SK-N-DZ (cell line): ENCODE data around the gene CHN2.

ENCODE experiments used
- DNase-seq: peaks from one replicate; pipeline ENCODE4 v3.0.0-alpha.2; 2015; ENCODE audit warnings: low spot score

CHN2 gene

DNA sequence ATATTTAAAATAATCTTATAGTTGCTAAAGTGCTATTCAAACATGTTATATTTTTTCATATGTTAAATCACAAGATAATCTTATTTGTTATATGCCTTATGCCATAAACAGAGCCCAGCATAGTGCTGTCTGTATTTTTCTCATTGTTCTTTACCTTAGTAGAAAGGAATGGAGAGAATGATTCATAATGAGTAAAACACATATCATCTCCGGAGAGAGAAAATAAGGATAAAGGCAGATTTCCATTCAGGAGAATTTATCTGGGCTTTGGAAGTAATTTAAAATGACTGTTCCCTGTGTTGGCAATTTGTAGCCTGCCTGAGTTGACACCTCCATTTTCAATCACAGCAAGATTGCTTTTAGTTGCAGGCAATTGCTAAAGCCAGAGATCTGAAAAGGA lies 30.2 kb downstream of the CHN2 start:
- no peak for DNase-seq

DNA sequence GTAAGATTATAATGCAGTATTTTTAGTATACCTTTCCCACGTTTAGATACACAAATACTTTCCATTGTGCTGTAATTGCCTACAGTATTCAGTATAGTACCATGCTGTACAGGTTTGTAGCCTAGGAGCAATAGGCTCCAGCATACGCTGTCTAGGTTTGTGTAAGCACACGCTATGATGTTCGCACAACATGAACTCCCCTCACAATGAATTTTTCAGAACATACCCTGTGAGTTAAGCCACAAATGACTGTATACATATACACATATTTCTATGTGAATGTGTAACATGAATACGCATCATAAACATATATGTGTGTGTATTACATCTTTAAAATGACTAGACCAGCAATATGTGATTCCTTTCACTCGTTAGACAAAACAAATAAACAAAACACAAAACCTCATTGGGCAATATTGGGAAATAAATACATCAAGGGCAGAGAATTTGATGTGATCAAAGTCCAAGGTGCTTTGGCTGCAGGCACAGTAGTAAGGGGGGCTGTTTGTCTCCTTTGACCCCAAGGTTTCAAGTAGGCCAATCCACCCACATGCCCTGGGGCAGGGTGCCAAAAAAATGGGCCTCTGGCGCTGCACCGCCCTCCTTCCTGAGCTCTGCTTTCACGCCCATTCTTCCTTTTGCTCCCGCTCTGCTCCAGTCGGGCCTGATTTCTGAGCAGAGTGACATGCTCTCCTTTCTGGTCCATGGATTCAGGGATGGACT lies 33.9 kb downstream of the CHN2 start:
- no peak for DNase-seq

DNA sequence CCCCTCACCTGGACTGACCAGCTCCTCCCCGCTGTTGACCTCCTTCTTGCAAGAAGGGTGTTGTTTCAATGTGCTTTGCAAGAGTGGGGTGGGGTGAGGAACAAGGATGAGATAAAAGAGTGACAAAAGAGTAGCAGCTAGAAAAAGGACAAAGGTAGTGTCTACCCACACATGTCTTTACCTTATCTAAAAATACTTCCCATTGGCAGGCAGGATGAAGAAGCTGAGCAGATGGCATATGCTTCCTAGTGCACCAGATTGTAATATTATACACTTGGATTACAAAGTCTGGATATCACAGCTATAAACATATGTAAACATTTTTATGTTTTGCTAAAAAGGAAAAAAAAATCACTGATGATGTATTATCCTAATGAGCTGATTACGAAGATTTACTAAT lies 34.5 kb downstream of the CHN2 start:
- DNase-seq: no peak

DNA sequence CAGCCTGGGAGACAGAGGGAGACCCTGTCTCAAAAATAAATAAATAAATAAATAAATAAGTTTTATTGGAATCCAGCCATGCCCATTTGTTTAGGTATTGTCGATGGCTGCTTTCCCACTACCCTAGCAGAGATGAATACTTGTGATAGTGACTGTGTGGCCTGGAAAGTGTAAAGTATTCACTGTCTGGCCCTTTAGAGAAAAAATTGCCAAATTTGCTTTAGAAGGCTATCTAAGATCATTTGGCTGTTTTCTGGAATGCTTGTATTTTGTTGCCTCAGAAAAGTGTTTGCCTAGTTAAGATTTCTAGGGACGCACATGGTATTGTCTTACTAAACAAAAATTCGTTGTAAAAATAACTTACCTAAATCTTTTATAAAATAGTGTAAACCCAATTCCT lies 35.4 kb downstream of the CHN2 start:
- DNase-seq: no peak

DNA sequence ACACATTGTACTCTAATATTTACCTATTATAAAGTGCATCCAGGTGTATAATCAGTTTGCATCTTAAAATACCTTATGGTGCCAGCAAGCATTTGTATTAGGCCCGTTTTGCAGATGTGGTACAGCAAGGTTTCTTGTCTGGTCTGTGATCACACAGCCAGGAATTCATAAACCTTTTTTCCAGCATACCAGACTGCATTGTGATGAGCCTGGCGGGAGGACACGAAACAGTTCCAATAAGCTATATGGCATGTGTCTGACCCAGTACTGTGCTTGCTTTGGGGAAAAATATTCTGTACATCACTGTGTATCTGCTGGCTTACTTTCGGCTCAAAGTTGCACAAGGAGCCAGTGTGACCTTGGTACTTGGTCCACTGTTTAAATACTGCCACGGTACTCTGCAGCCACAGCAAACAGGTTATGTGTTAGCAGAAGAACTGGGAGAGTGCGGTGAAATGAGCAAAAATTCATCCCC lies 36.3 kb downstream of the CHN2 start:
- no peak for DNase-seq

DNA sequence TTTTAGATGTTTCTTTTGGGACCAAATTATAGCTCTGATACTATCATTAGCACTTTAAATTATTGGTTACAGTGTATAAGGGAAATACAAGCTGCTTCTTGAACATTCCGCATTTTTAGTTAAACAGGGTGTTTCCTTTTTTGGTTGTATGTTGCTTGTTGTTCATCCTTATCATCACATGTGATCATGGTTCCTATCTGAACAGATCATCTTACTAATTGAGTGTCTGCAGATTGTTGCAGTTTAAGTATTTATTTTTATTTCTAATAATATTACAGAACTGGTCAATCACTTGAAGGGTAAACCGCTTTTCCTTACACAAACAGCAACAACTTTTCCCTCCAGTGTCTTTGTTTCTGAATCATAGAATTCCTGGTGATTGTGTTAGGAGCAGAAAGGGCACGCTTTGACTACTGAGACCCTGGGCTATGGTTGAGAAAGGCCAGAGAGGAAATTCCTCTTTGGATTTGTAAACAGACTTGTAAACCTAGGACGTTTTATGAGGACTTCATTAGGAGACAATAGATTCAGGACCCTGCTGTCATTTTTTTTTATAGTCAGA lies 37.2 kb downstream of the CHN2 start:
- no peak for DNase-seq

DNA sequence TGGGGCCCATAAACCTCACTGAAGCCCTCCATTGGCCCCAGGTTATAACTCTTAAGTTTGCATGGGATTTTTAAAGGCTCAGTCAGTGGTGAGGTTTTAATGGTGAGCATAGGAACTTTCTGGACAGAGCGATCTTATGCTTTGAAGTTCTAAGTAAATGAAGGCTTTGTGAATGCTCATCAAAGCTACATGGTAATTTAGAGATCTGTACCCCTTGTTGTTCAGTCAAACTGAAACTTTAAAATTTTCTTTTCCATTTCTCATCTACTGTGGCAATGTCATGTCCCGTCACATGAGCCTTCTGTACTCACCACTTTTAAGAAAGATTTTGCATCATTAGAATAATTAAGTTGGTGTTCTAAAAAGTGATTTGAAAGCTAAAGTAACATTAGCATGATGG lies 39.9 kb downstream of the CHN2 start:
- DNase-seq: no peak

DNA sequence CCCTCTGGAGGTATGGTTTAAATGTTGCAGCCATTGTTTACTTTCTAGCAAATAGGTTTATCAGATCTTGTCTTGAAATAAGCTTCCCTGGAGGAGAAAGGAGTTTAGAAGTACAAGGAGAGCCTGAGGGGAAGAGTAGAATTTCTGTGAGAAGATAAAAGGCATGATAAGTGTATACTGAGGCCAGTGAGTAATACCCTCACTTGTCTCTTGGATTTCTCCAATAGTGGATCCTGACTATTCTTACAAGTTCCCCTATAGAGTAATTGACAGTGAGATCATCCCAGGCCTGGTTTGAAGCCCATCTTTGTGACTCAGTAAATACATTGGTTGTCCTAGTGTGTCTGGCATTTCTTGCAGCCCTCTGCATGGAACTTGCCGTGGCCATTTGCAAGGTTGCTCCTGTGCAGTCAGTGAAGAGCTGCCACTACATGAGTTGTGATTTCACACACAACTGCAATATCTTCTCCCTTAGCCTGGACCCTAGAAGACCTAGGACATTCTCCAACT lies 41.6 kb downstream of the CHN2 start:
- DNase-seq: no peak

DNA sequence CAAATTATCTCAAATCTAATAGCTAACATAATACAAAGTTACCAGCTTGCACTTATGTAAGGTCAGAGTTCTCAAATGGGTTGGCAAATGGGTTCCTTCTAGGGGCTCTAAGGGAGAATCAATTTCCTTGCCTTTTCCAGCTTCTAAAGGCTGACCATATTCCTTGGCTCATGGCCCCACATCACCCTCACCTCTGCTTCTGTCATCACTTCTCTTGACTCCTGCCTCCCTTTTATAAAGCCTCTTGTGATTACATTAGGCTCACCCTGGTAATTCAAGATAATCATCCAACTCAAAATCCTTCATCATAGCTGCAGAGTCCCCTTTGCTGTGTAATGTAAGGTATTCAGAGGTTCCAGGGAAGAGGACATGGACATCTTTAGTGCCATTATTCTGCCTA lies 42.1 kb downstream of the CHN2 start:
- no peak for DNase-seq

DNA sequence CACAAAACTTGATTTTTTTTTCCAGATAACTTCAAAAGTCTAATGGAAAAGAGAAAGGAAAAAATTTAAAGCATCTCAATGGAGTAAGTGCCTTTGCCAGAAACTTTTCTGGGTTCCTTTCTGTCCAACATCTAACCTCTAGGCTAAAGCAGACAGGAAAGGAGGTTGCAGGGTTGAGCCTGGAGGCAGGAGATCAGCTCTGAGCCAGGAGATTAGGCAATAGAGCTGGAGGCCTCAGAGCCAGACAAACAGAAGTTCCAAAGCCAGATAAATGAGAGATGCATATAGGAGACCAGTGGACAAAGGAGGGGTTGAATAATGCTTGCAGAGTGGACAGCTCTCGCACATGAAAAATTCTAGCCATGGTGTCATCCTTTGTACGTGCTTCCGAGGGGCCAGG lies 42.9 kb downstream of the CHN2 start:
- no peak for DNase-seq

DNA sequence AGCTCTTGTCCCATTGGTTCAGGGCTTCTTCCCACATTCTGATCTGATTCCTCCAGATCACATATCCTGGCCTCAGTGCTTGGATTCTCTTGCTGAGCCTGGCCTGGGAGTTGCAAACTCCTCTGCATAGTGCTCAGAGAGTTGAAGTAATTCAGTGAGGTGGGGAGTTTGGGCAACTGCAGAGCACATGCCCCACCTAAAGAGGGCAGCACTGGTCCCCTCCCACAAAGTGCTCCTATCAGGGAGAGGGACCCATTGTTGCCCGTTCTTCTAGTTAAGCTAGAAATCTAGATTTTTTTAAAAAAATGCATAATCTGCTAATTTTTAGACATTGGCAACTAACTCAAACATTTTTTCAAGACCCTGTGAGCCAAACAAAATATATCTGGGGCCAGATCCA lies 45.1 kb downstream of the CHN2 start:
- no peak for DNase-seq

DNA sequence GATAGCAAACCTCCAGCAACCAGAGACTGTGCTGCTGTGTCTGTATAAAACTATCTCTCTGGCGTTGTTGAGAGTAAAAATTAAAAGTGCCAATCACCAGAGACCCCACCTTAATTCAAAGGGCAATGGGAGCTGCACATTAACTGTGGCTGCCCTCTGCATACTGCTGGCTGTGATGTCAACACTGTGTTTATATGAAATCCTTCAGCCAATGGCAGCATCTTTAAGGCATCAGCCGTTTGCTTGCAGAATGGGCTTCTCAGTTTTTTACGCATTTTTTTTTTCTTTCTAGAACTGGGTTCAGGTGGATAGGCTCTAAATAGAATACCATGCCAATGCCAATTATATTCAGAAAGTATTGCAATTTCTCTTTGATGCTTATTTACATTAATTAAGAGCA lies 47.7 kb downstream of the CHN2 start:
- no peak for DNase-seq

DNA sequence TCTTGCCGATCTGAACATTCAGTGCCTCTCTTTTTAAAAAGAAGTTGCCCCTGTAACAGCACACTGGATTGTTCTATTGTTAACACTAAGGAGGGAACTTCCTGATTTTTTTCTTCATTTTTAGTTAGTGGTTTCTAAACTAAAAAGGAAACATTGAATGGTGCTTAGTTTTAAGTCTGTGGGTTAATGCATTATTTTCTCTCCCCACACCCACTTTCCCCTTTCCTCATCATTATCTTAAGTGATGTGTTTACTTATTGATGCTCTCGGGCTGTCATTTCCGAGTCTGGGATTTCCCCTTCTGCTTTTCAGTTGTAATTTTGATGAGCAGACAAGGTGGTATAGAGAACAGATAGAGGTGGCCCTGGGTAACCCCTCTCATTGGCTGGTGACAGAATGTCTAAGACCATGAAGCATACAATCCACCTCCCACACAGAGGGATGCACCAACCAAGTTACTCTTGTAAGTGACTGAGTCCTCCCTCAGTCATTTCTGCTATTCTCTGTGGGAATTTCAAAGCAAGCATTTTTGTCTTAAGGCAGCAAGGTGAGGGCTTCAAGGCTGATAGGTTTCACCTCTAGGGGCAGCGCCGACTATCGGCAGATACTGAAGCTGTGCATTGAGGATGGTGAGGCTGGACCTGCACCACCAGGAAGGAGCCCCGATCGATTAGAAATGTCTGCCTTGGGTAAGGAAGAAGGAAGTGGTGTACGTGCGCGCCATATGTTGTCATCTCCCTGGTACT lies 49.5 kb downstream of the CHN2 start:
- no peak for DNase-seq

DNA sequence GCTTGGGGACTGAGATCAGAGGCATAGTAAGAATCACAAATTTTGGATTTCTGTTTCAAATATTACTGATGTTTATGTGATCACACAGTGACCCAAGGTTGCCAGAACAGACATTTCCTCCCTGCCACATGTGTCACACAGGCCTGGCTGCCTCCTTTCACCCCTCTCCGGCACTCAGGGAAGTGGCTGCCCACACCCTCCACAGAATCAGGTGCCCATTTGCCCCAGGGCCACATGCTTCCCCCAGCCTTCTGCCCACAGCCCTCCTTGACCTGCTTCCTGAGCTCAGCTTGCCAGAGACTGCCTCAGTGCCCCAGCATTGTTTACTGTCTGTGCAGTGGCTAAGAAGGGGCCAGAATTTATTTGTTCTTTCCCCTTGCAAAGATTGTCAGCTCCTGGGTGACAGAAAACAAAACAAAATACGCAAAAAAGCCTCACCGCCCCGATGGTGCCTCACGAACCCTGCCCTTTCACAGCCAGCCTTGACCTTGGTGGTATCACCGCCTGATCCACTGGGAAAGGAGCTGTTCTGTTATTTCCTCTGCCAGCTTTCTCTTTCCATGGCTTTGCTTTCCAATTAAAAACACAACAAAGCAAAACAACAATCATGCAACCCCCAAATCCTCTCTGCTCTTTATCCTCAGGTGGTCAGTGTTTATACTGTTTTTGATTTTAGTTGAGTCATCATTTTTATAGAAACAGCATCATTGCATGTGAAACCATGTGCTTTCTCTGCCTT lies 52.8 kb downstream of the CHN2 start:
- no peak for DNase-seq

DNA sequence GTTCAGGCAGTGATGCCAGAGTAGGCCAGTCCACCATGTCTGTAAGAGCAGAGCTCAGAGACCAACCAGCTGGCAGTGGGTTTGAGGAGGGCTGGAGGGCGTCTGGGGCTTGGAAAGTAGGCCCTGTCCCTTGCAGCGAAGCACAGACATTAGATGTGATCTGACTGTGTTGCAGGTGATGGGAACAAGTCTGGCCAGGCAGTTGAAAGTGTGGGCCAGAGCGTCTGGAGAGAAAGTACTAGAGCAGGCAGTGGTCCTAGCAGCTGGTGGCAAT lies 53.3 kb downstream of the CHN2 start:
- DNase-seq: no peak

DNA sequence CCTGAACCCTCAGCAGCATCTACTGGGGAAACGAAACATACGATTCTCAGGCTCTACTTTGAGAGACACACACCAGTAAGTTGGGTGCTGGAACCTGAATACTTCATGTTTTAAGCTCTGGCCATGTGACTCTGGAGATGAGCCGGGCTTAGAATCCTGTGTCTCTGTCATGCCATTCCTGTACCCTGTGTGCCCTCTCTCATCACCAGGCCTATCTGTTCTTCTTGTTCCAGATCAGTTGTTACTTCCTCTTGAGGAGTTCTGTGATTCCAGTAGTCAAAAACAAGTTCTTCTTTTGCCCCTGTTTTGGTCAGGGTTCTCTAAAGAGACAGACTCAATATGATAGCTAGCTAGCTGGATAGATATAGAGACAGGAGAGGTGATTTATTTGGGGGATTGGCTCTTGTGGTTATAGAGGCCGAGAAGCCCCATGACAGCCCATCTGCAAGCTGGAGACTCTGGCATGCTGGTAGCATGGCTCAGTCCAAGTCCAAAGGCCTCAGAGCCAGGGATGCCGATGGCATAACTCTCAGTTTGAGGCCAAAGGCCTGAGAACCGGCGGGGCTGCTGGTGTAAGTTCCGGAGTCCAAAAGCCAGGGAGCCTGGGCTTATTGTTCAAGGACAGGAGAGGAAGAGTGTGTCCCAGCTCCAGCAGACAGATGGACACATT lies 54.3 kb downstream of the CHN2 start:
- no peak for DNase-seq

DNA sequence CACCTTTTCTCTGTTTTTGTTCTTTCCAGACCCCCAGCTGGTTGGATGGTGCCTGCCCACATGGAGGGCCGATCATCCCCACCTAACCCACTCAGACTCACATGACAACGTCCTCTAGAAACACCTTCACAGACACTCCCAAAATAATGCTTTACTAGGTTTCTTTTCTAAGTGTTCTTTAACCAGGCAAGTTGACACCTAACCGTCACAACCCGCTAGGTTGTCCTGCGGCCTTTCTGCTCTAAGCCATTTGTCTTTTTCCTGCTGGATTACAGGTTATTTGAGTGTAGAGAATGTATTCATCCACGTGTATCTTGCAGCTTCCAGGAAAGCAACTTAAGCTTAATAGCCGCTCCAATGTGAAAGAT lies 54.8 kb downstream of the CHN2 start:
- DNase-seq: no peak

DNA sequence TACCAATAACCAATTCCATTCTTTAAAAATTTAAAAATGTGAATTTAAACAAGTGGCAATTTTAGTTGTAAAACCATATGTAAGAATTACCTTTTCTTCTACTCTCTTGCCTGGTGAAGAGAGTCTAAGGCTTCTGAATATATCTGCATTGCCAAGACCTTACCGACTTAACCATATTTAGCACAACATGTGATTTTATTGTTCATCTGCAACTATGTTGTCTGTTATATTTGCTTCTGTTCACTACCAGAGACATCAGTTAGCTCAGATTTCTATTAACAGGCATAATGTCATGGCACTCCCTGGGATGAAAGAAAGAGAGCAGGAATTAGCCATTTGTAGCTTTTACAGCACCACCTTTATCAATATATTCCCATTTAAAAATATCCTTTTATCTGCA lies 55.3 kb downstream of the CHN2 start:
- DNase-seq: no peak

DNA sequence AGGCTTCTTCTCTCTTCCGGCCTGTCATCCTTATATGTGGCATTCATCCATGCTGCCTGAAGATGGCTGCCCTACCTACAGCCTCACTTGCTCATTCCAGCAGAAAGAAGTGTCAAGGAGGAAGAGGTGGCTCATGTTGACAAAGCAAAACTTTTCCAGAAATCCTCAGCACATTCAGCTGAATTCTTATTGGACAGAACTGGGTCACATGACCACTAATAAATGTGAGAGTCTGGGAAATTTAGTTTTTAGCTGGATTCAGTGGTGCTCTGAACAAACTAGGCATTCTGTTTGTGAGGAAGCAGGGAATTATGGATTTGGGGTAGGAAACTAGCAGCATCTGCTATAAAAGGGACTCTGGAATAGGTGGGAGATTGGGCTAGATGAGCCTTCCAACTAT lies 58.6 kb downstream of the CHN2 start:
- no peak for DNase-seq

DNA sequence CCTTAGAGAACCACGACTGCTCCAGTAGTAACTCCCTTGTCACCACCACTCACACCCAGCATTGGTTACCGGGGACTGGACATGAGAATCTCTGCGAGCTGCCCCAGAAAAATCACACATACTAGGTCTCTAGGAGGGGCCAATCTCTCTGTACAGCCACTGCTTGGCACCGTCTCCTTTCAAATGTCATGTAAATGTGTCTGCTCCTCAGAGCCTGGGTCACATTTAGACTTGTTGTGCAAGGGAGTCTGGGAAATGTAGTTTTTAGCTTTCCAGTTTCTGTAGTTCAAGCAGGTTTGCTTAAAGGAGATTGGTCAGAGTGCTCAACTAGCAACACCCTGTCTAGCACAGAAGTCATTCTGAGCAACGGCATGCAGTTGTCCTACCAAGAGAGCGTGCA lies 60.0 kb downstream of the CHN2 start:
- peak; percentile 66 for DNase-seq

DNA sequence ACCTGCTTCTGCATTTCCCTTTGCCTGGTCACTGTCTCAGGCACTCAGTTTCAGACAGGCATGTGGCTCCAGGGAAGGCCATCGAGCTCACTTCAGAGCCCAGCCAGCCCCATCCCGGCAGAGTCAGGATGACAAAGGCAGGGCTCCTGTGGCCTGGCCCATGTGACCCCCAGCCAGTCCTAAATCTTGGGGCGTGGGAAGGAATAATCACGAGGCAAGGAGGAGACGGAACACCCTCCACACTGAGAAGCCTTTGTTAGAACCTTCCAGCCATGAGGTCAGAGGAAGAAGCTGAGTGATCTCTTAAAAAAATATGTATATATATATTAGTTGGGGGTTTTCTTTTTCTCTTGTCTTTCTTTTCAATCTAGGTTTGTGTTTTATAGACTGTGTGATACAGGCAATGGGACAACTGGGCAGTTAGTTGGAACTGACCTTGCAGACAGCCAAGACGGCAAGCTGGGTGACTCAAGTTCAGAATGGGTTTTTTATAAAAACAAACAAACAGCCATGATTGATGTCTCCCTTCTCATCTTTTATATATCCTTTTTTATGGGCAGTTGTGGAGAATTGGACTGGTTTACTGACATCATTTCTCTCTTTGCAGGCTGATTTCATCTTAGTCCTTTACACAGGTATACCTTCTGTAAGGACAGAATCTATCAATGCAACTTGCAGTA lies 60.8 kb downstream of the CHN2 start:
- DNase-seq: peak; percentile 31
